GM12878 (cell line): ENCODE measurements around the gene GSK3A. TPM values are rescaled to one million over a fixed set of nuclear protein-coding genes. Genes with fewer than 3 reads are reported as not detected.

Experiments
- ATAC-seq: fragments of 200-7000 bp; cut with Tn5 transposase; 3 replicates; pipeline ENCODE4 v1.9.1; 2020; ENCODE audit warnings: mild to moderate bottlenecking, moderate library complexity
- BruUV-seq: library from RNA; stranded (reverse); fragments of 400-500 nt; replicated peaks from 2 replicates; lab custom pipeline; 2021; lab: Mats Ljungman, UMichigan
- CTCF ChIA-PET: fragments of 300-600 bp; sonication (Branson Sonifier 250); formaldehyde crosslinking; extraction: SDS; loops from one replicate; lab custom pipeline; 2021; ENCODE audit warnings: inconsistent platforms; lab: Yijun Ruan, JAX
- POLR2A ChIA-PET: fragments of 350-600 bp; formaldehyde crosslinking; extraction: SDS; loops from one replicate; lab custom pipeline; 2021; ENCODE audit warnings: inconsistent platforms; lab: Charles Lee
- RAD21 ChIA-PET: fragments of 300-600 bp; sonication (Branson Sonifier 250); formaldehyde crosslinking; loops from one replicate; lab custom pipeline; 2023; ENCODE audit warnings: antibody characterized with exemption; ENCODE audit not compliant: unreplicated experiment; lab: Charles Lee
- SMC1A ChIA-PET: fragments of 300-600 bp; sonication (Branson Sonifier 250); formaldehyde crosslinking; loops from one replicate; lab custom pipeline; 2023; ENCODE audit not compliant: unreplicated experiment, uncharacterized antibody; lab: Charles Lee
- DNase-seq: peaks from one replicate; pipeline ENCODE4 v3.0.0-alpha.2; 2011; ENCODE audit warnings: low read depth, low spot score
- FAIRE-seq: peaks from 3 replicates; lab custom pipeline; 2011; peaks lifted over from hg19 to GRCh38; lab: Jason Lieb, UNC
- H2AFZ ChIP-seq: 2 replicates; pipeline ENCODE4 v1.6.0; 2011; ENCODE audit warnings: low read depth, low read length, control low read depth; ENCODE audit not compliant: control insufficient read depth
- H3K27ac ChIP-seq: 2 replicates; pipeline ENCODE4 v1.5.1; 2011; ENCODE audit warnings: control low read depth; ENCODE audit not compliant: control insufficient read depth, insufficient read depth
- H3K27me3 ChIP-seq, 2 experiments: replicated peaks in 1 of 2; 2 replicates each; pipeline versions ENCODE4 v1.6.0 to v1.6.1; 2011; ENCODE audit warnings: low read length in 1 of 2; ENCODE audit not compliant: control insufficient read depth in 2 of 2, insufficient read depth in 2 of 2
- H3K36me3 ChIP-seq, 2 experiments: 2 replicates each; pipeline ENCODE4 v1.5.1; 2011; ENCODE audit warnings: low read length in 1 of 2; ENCODE audit not compliant: control insufficient read depth in 2 of 2, insufficient read depth in 2 of 2
- H3K4me1 ChIP-seq: 2 replicates; pipeline ENCODE4 v1.6.1; 2011; ENCODE audit warnings: mild to moderate bottlenecking, low read length, moderate library complexity, mixed read lengths; ENCODE audit not compliant: control insufficient read depth, insufficient read depth
- H3K4me2 ChIP-seq: 2 replicates; pipeline ENCODE4 v1.6.0; 2011; ENCODE audit warnings: control low read depth; ENCODE audit not compliant: control insufficient read depth, insufficient read depth
- H3K4me3 ChIP-seq: fragments of 200-600 bp; sonication (generic); 2 replicates; pipeline ENCODE4 v1.5.1; 2016
- H3K79me2 ChIP-seq: 2 replicates; pipeline ENCODE4 v1.6.0; 2011; ENCODE audit warnings: low read length; ENCODE audit not compliant: control insufficient read depth, insufficient read depth
- H3K9ac ChIP-seq: 2 replicates; pipeline ENCODE4 v1.8.0; 2011; ENCODE audit warnings: low read length, control low read depth, mixed read lengths; ENCODE audit not compliant: control insufficient read depth, insufficient read depth
- H3K9me3 ChIP-seq: replicated peaks from 3 replicates; pipeline ENCODE4 v1.5.1; 2011; ENCODE audit warnings: mild to moderate bottlenecking, low read length; ENCODE audit not compliant: control insufficient read depth, insufficient read depth
- H4K20me1 ChIP-seq: 2 replicates; pipeline ENCODE4 v1.6.0; 2011; ENCODE audit not compliant: control insufficient read depth, insufficient read depth
- CBX5 ChIP-seq: sonication (generic); IDR thresholded peaks from 2 replicates; pipeline ENCODE4 v1.6.1; 2016; ENCODE audit warnings: low read depth, moderate library complexity, mild to moderate bottlenecking, inconsistent platforms
- CHD2 ChIP-seq: IDR thresholded peaks from 2 replicates; pipeline ENCODE4 v1.6.1; 2011; ENCODE audit warnings: low read depth, low read length, improper control_type of control experiment, borderline replicate concordance
- DPF2 ChIP-seq: fragments of 450-650 bp; IDR thresholded peaks from 2 replicates; pipeline ENCODE4 v1.6.1; 2017; ENCODE audit warnings: mild to moderate bottlenecking
- EED ChIP-seq: sonication (generic); IDR thresholded peaks from 2 replicates; pipeline ENCODE4 v1.6.1; 2016; ENCODE audit warnings: antibody characterized with exemption, low read depth
- ETV6 ChIP-seq, 2 experiments: fragments of 450-650 bp in 1 of 2; IDR thresholded peaks in 1 of 2; conservative IDR thresholded peaks in 1 of 2; 2 replicates each; pipeline ENCODE4 v1.6.1; 2014; ENCODE audit warnings: antibody characterized with exemption in 1 of 2, borderline replicate concordance in 1 of 2, low read depth in 1 of 2, mild to moderate bottlenecking in 1 of 2, moderate library complexity in 1 of 2
- FOS ChIP-seq: IDR thresholded peaks from 3 replicates; pipeline ENCODE4 v1.6.1; 2011; ENCODE audit warnings: borderline replicate concordance; ENCODE audit not compliant: insufficient read length; ENCODE audit errors: extremely low read depth
- GABPA ChIP-seq: IDR thresholded peaks from 2 replicates; pipeline ENCODE4 v1.6.1; 2014; ENCODE audit warnings: antibody characterized with exemption, low read depth, mild to moderate bottlenecking, inconsistent platforms
- IKZF1 ChIP-seq: fragments of 450-650 bp; conservative IDR thresholded peaks from 2 replicates; pipeline ENCODE4 v1.6.1; 2017; ENCODE audit warnings: antibody characterized with exemption, mild to moderate bottlenecking
- KAT2A ChIP-seq: conservative IDR thresholded peaks from 2 replicates; pipeline ENCODE4 v1.6.1; 2011; ENCODE audit warnings: low read depth, low read length; ENCODE audit not compliant: control insufficient read depth
- KLF5 ChIP-seq: fragments of 450-650 bp; IDR thresholded peaks from 2 replicates; pipeline ENCODE4 v1.6.1; 2014; ENCODE audit warnings: mild to moderate bottlenecking; ENCODE audit not compliant: partially characterized antibody
- MTA3 ChIP-seq: IDR thresholded peaks from 2 replicates; pipeline ENCODE4 v1.6.1; 2012; ENCODE audit warnings: low read length, inconsistent platforms, borderline replicate concordance
- MYC ChIP-seq: IDR thresholded peaks from 2 replicates; pipeline ENCODE4 v1.6.1; 2011; ENCODE audit warnings: mild to moderate bottlenecking, low read length, moderate library complexity, inconsistent platforms; ENCODE audit not compliant: insufficient read depth, insufficient replicate concordance, insufficient read length, severe bottlenecking
- NFIC ChIP-seq: IDR thresholded peaks from 2 replicates; pipeline ENCODE4 v1.6.1; 2012; ENCODE audit warnings: low read depth, mild to moderate bottlenecking, inconsistent platforms, low read length, moderate library complexity
- NFXL1 ChIP-seq: fragments of 450-650 bp; IDR thresholded peaks from 2 replicates; pipeline ENCODE4 v1.6.1; 2017; ENCODE audit warnings: antibody characterized with exemption, mild to moderate bottlenecking, borderline replicate concordance
- POU2F2 ChIP-seq: IDR thresholded peaks from 3 replicates; pipeline ENCODE4 v1.6.1; 2011; ENCODE audit warnings: low read depth, mild to moderate bottlenecking, low read length, borderline replicate concordance
- RBBP5 ChIP-seq: fragments of 200-600 bp; sonication (generic); conservative IDR thresholded peaks from 2 replicates; pipeline ENCODE4 v1.6.1; 2016
- SIX5 ChIP-seq: IDR thresholded peaks from 2 replicates; pipeline ENCODE4 v1.6.1; 2011; ENCODE audit warnings: mild to moderate bottlenecking, low read depth, low read length, moderate library complexity; ENCODE audit not compliant: severe bottlenecking
- SMAD5 ChIP-seq: IDR thresholded peaks from 2 replicates; pipeline ENCODE4 v1.6.1; 2016; ENCODE audit warnings: antibody characterized with exemption, low read depth
- TBL1XR1 ChIP-seq: IDR thresholded peaks from 2 replicates; pipeline ENCODE4 v1.6.1; 2012; ENCODE audit warnings: low read depth, low read length, improper control_type of control experiment
- TCF7 ChIP-seq: IDR thresholded peaks from 2 replicates; pipeline ENCODE4 v1.6.1; 2014; ENCODE audit warnings: antibody characterized with exemption, borderline replicate concordance
- WGBS: methylation state at CpG from one replicate; pipeline ENCODE4 v1.1.6; 2016; ENCODE audit warnings: low lambda C conversion rate; ENCODE audit not compliant: insufficient replicate concordance, insufficient coverage; ENCODE audit errors: missing lambda C conversion rate; 5-methylcytosine and 5-hydroxymethylcytosine counted together
- in situ Hi-C: fragments of 300-500 bp; cut with MboI; formaldehyde crosslinking; loops from 9 replicates; pipeline ENCODE4 v1.14.3; 2018; ENCODE audit warnings: mixed read lengths
- intact Hi-C: fragments of 100-400 bp; cut with micrococcal nuclease; formaldehyde crosslinking; loops from one replicate; pipeline ENCODE4 v1.14.2; 2022; ENCODE audit not compliant: unreplicated experiment
- polyA plus RNA-seq, 11 experiments: library from polyadenylated mRNA; depleted of rRNA in 4 of 11; unstranded in 6 of 11; stranded (reverse) in 5 of 11; fragments of >200 nt; fragmentation: Nextera tagmentation in 4 of 11; fragmentation: Illumina TruSeq in 1 of 11; extraction: Ambion mirVana in 4 of 11; extraction: Trizol in 1 of 11; gene quantifications; 1 replicate in 1 of 11; 2 replicates in 10 of 11; pipeline versions ENCODE4 v1.2.1 to v1.2.3, GENCODE V29; 2011 to 2016; ENCODE audit warnings: inconsistent platforms in 2 of 11, missing spikeins in 2 of 11, low read depth in 1 of 11
- total RNA-seq, 4 experiments: library from RNA; depleted of rRNA in 3 of 4; stranded (reverse); fragments of >200 nt in 3 of 4; fragmentation: Illumina TruSeq in 1 of 4; extraction: Trizol in 1 of 4; gene quantifications; 2 replicates each; pipeline versions ENCODE4 v1.2.1 to v1.2.3, GENCODE V29; 2013 to 2021
- TF ChIP-seq, protein P1 (sequence below): fragments of 150-350 bp; IDR thresholded peaks from 2 replicates; pipeline ENCODE4 v1.6.1; 2016; ENCODE audit warnings: low read depth, low read length

The GSK3A gene
- total and polyA plus RNA-seq, 10 of the 15 experiments (the other 5 are each of a cell fraction or from before 2014, with no cell fraction given) = 1.00 to 47.9 (median 15.2) TPM

DNA sequence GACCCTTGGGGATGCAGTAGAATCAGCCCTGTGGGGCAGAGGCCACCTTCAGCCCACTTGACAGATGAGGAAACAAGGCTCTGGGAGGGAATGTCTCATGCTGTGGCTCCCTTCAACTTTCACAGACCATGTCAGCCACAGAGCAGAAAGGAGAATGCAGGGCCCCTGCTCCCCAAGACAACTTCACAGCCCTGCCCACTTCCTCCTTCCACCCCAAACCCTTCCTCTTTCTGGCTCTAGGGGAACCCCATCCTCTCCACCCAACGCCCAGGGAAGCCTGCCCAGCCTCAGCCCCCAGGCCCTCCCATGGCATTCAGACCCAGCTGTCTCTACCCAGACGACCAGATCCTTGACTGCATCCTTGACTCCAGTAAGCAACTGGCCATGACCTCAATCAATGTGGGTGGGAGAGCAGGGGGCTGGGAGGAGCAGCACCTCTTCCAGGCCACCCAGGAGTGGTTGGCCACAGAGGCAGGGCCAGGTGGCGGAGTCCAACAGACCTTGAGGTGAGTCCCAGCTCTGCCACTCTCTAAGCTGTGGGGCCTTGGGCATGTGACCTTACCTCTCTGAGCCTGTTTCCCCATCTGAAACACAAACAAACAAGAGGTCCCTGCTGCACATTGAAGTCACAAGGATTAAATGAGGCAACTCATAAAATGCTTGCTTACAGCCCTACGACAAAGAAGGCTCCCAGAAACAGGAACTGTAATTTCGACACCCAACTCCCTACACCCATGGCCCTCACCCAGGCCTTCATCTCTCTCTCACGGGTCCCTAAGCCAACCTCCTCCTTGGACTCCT lies 40.7 kb downstream of the GSK3A start:
- H3K4me1 ChIP-seq = peaks cover 58% of the 10 kb centered on the region
- in situ Hi-C loops (no loop called here), intact Hi-C loops (loop anchor here (2.0 kb wide), 1 partner anchor 15 kb away; the partner anchor contains the start of gene DEDD2)
- POLR2A ChIA-PET = interaction anchor here (0.7 to 3.4 kb wide), 6 partner anchors 11 to 126 kb away, joined by 3 to 22 read pairs (median 4); partner anchors contain the start of genes DEDD2, GSK3A, POU2F2 and ZNF574
- no peaks in the 10 kb centered on the region for H3K27me3 ChIP-seq
- no peaks in the 10 kb centered on the region for H4K20me1 ChIP-seq
- H3K4me3 ChIP-seq = peak overlapping the region; percentile 56
- peak overlapping the region; percentile 95 for H3K27ac ChIP-seq
- peak overlapping the region; percentile 15 for H2AFZ ChIP-seq
- peak; percentile 73 for ATAC-seq
- peak overlapping the region; percentile 90 for H3K4me2 ChIP-seq
- RAD21 ChIA-PET = interaction anchor here (1.0 to 4.6 kb wide), 4 partner anchors 15 to 78 kb away, joined by 3 to 20 read pairs (median 4); partner anchors contain the start of gene POU2F2
- CTCF ChIA-PET = interaction anchor here (0.9 to 2.7 kb wide), 10 partner anchors 16 to 244 kb away, joined by 3 to 11 read pairs (median 4); partner anchors contain the start of genes DEDD2, GSK3A and ZNF526
- peaks cover 18 to 32% of the 10 kb centered on the region in 2 experiments for H3K36me3 ChIP-seq
- WGBS = 0% methylated on average over 6 of the region's 6 CpGs
- peak; percentile 68 for DNase-seq
- peak; percentile 86 for FAIRE-seq
- H3K9me3 ChIP-seq = no peaks in the 10 kb centered on the region; the same call in 2 of the 3 replicates
- SMC1A ChIA-PET = interaction anchor here (0.6 to 6.0 kb wide), 9 partner anchors 11 to 80 kb away, joined by 3 to 23 read pairs (median 4); partner anchors contain the start of genes DEDD2 and ZNF526
- peaks cover 9% of the 10 kb centered on the region for H3K79me2 ChIP-seq
- no TSS peak for BruUV-seq
- peak overlapping the region; percentile 73 for H3K9ac ChIP-seq
- TF ChIP-seq NFXL1 (no peak), MTA3 (peak; percentile 26; the same call in 1 of the 2 replicates), GABPA (no peak), DPF2 (peak; percentile 82), EED (peak; percentile 85), TCF7 (no peak), KAT2A (no peak), CBX5 (no peak), NFIC (peak; percentile 9; the same call in 1 of the 2 replicates), TBL1XR1 (0 out of 2 replicates have a peak, but pooled peaks have one; percentile 13), SMAD5 (no peak; the same call in 1 of the 2 replicates), RBBP5 (no peak), MYC (no peak), KLF5 (no peak), ETV6 (conservative IDR thresholded peaks at IDR 0.05 in 1 of 2, IDR thresholded peaks at IDR 0.05 in 1 of 2; ENCODE audit: borderline replicate concordance in 1 of 2, low read depth in 1 of 2) (peak in 1 of 2 experiments; percentile 65; a peak in 1 of 4 replicates), CHD2 (no peak; the same call in 1 of the 2 replicates), IKZF1 (peak; percentile 90), FOS (no peak), SIX5 (no peak), POU2F2 (peak; percentile 14; the same call in 1 of the 3 replicates)
- TF ChIP-seq, protein P1, sequence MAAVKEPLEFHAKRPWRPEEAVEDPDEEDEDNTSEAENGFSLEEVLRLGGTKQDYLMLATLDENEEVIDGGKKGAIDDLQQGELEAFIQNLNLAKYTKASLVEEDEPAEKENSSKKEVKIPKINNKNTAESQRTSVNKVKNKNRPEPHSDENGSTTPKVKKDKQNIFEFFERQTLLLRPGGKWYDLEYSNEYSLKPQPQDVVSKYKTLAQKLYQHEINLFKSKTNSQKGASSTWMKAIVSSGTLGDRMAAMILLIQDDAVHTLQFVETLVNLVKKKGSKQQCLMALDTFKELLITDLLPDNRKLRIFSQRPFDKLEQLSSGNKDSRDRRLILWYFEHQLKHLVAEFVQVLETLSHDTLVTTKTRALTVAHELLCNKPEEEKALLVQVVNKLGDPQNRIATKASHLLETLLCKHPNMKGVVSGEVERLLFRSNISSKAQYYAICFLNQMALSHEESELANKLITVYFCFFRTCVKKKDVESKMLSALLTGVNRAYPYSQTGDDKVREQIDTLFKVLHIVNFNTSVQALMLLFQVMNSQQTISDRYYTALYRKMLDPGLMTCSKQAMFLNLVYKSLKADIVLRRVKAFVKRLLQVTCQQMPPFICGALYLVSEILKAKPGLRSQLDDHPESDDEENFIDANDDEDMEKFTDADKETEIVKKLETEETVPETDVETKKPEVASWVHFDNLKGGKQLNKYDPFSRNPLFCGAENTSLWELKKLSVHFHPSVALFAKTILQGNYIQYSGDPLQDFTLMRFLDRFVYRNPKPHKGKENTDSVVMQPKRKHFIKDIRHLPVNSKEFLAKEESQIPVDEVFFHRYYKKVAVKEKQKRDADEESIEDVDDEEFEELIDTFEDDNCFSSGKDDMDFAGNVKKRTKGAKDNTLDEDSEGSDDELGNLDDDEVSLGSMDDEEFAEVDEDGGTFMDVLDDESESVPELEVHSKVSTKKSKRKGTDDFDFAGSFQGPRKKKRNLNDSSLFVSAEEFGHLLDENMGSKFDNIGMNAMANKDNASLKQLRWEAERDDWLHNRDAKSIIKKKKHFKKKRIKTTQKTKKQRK = no peak
